Endothelial cell of umbilical vein (primary cell): ENCODE measurements around the gene CLOCK. TPM values are rescaled to one million over a fixed set of nuclear protein-coding genes. Genes with fewer than 3 reads are reported as not detected.

Experiments used
- Bru-seq: library from RNA; stranded (reverse); fragments of 400-500 nt; gene quantifications from one replicate; lab custom pipeline; 2021; lab: Mats Ljungman, UMichigan
- BruChase-seq, 2 experiments: library from RNA; stranded (reverse); fragments of 400-500 nt; gene quantifications; one replicate each; lab custom pipeline; 2021; lab: Mats Ljungman, UMichigan
- BruUV-seq: library from RNA; stranded (reverse); fragments of 400-500 nt; replicated peaks from 2 replicates; lab custom pipeline; 2021; lab: Mats Ljungman, UMichigan
- CTCF ChIA-PET: fragments of 300-600, 350-600 bp; sonication (Branson Sonifier 250); formaldehyde crosslinking; loops from one replicate; lab custom pipeline; 2021; ENCODE audit warnings: antibody characterized with exemption, inconsistent platforms; lab: Charles Lee
- POLR2A ChIA-PET: fragments of 300-600, 350-600 bp; sonication (Branson Sonifier 250); formaldehyde crosslinking; loops from one replicate; lab custom pipeline; 2021; ENCODE audit warnings: antibody characterized with exemption, inconsistent platforms; lab: Charles Lee
- DNase-seq: peaks from one replicate; pipeline ENCODE4 v3.0.0-alpha.2; 2011; ENCODE audit warnings: low read depth, low spot score
- FAIRE-seq: peaks from 2 replicates; lab custom pipeline; 2011; peaks lifted over from hg19 to GRCh38; lab: Jason Lieb, UNC
- H2AFZ ChIP-seq: 2 replicates; pipeline ENCODE4 v1.6.0; 2012; ENCODE audit warnings: low read depth, low read length, control low read depth, inconsistent platforms
- H3K27ac ChIP-seq: 2 replicates; pipeline ENCODE4 v1.5.1; 2011; ENCODE audit warnings: low read depth, mild to moderate bottlenecking, control low read depth, low read length, moderate library complexity; ENCODE audit not compliant: insufficient read depth
- H3K27me3 ChIP-seq, 2 experiments: 2 replicates each; pipeline versions ENCODE4 v1.6.0 to v1.6.1; 2011; ENCODE audit warnings: low read length in 2 of 2, mixed read lengths in 1 of 2; ENCODE audit not compliant: control insufficient read depth in 2 of 2, insufficient read depth in 2 of 2
- H3K36me3 ChIP-seq, 2 experiments: 2 replicates in 1 of 2; 3 replicates in 1 of 2; pipeline ENCODE4 v1.5.1; 2011; ENCODE audit warnings: low read length in 2 of 2, mild to moderate bottlenecking in 1 of 2, moderate library complexity in 1 of 2; ENCODE audit not compliant: control insufficient read depth in 2 of 2, insufficient read depth in 2 of 2; ENCODE audit errors: extremely low read depth in 1 of 2
- H3K4me1 ChIP-seq: 3 replicates; pipeline ENCODE4 v1.5.1; 2011; ENCODE audit warnings: mild to moderate bottlenecking, low read length; ENCODE audit not compliant: control insufficient read depth, insufficient read depth; ENCODE audit errors: extremely low read depth
- H3K4me2 ChIP-seq: 2 replicates; pipeline ENCODE4 v1.6.1; 2011; ENCODE audit warnings: low read length, control low read depth, mixed read lengths; ENCODE audit not compliant: insufficient read depth
- H3K4me3 ChIP-seq, 3 experiments: fragments of 200-600 bp in 1 of 3; sonication (generic), shearing (Covaris generic) in 1 of 3; replicated peaks in 1 of 3; 2 replicates each; pipeline ENCODE4 v1.5.1; 2011 to 2016; ENCODE audit warnings: control low read depth in 3 of 3, low read length in 3 of 3, mild to moderate bottlenecking in 2 of 3, inconsistent platforms in 1 of 3, low read depth in 1 of 3, moderate library complexity in 1 of 3; ENCODE audit not compliant: insufficient read depth in 1 of 3
- H3K79me2 ChIP-seq: 2 replicates; pipeline ENCODE4 v1.6.0; 2012; ENCODE audit warnings: low read length, inconsistent platforms; ENCODE audit not compliant: control insufficient read depth, insufficient read depth
- H3K9ac ChIP-seq: replicated peaks from 2 replicates; pipeline ENCODE3; 2011; ENCODE audit warnings: low read length, control low read depth; ENCODE audit not compliant: insufficient read depth; ENCODE audit errors: extremely low read depth
- H3K9me1 ChIP-seq: replicated peaks from 3 replicates; pipeline ENCODE4 v1.6.0; 2011; ENCODE audit warnings: mild to moderate bottlenecking, low read length; ENCODE audit not compliant: control insufficient read depth, insufficient read depth; ENCODE audit errors: extremely low read depth
- H3K9me3 ChIP-seq: replicated peaks from 2 replicates; pipeline ENCODE4 v1.5.1; 2012; ENCODE audit warnings: low read length, inconsistent platforms; ENCODE audit not compliant: control insufficient read depth, insufficient read depth
- H4K20me1 ChIP-seq: replicated peaks from 2 replicates; pipeline ENCODE3; 2011; ENCODE audit warnings: mild to moderate bottlenecking, low read length; ENCODE audit not compliant: control insufficient read depth, insufficient read depth; ENCODE audit errors: extremely low read depth
- CTCF ChIP-seq, 2 donors: IDR thresholded peaks; 1 replicate in 1 of 2; 2 replicates in 1 of 2; pipeline ENCODE4 v1.5.1; 2011; ENCODE audit warnings: low read length in 2 of 2, mild to moderate bottlenecking in 2 of 2, moderate library complexity in 2 of 2, control low read depth in 1 of 2, inconsistent platforms in 1 of 2, low read depth in 1 of 2; ENCODE audit not compliant: insufficient read depth in 1 of 2; ENCODE audit errors: extremely low read depth in 1 of 2
- JUN ChIP-seq: IDR thresholded peaks from 2 replicates; pipeline ENCODE4 v1.6.1; 2011; ENCODE audit warnings: borderline replicate concordance, low read depth; ENCODE audit not compliant: insufficient read length, insufficient read depth
- MAX ChIP-seq: IDR thresholded peaks from 2 replicates; pipeline ENCODE4 v1.6.1; 2011; ENCODE audit not compliant: insufficient read depth, insufficient read length
- POLR2A ChIP-seq: IDR thresholded peaks from 2 replicates; pipeline ENCODE4 v1.6.1; 2012; ENCODE audit warnings: low read depth, mild to moderate bottlenecking, control low read depth, low read length
- POLR2AphosphoS5 ChIP-seq: IDR thresholded peaks from 2 replicates; pipeline ENCODE4 v1.6.1; 2012; ENCODE audit warnings: low read depth, mild to moderate bottlenecking, control low read depth, low read length, moderate library complexity; ENCODE audit not compliant: insufficient read depth
- dilution Hi-C: fragments of 300-500 bp; cut with MboI; formaldehyde crosslinking; loops from one replicate; pipeline ENCODE4 v1.15.0; 2019; ENCODE audit warnings: low sequenced_read_pairs; ENCODE audit not compliant: extremely low pct_ligation_motif_present
- intact Hi-C: fragments of 100-400 bp; cut with micrococcal nuclease; formaldehyde crosslinking; loops from one replicate; pipeline ENCODE4 v1.10.0; 2022
- long read RNA-seq: library from polyadenylated mRNA; stranded (forward); transcript quantifications from one replicate; pipeline ENCODE4 v2.0.0, GENCODE V29; 2021
- polyA minus RNA-seq, 3 experiments: library from RNA; depleted of rRNA, polyadenylated mRNA; stranded (reverse); fragments of >200 nt; gene quantifications; 1 replicate in 1 of 3; 2 replicates in 2 of 3; pipeline ENCODE4 v1.2.3, GENCODE V29; 2011
- polyA plus RNA-seq, 4 experiments: library from polyadenylated mRNA; depleted of rRNA in 3 of 4; stranded (reverse) in 3 of 4; unstranded in 1 of 4; fragments of >200 nt; gene quantifications; 2 replicates each; pipeline versions ENCODE4 v1.2.1 to v1.2.3, GENCODE V29; 2011 to 2012; ENCODE audit warnings: missing spikeins in 1 of 4
- total RNA-seq: library from RNA; stranded (reverse); gene quantifications from 2 replicates; pipeline ENCODE4 v1.2.3, GENCODE V29; 2021

The CLOCK gene
- total RNA-seq, result 22.2 and 23.8 TPM in 2 replicates
- 7.4 and 7.5 TPM in 2 replicates for polyA plus RNA-seq
- polyA plus RNA-seq (2011; cell fraction: cytosol; rRNA removed), result 5.6 and 5.8 TPM in 2 replicates
- polyA plus RNA-seq (2011; cell fraction: nucleus; rRNA removed), result 17.3 and 19.7 TPM in 2 replicates
- 9.6 and 12.0 TPM in 2 replicates for polyA plus RNA-seq (2012)
- 36.9 and 42.6 TPM in 2 replicates for polyA minus RNA-seq
- polyA minus RNA-seq (2011; cell fraction: cytosol; rRNA and poly(A)+ RNA removed), result 10.7 TPM
- polyA minus RNA-seq (2011; cell fraction: nucleus; rRNA and poly(A)+ RNA removed), result 43.0 and 57.9 TPM in 2 replicates
- Bru-seq, nascent RNA, result percentile 83 among the genes with signal in this experiment
- BruChase-seq, experiment 1, labeled RNA remaining after a 6-hour chase, result percentile 80 among the genes with signal in this experiment
- BruChase-seq, experiment 2, labeled RNA remaining after a 2-hour chase, result percentile 86 among the genes with signal in this experiment
- long read RNA-seq, partial matches to known transcripts, result 6 of 22 reads
- long read RNA-seq, other reads (novel, unspliced or antisense), result 14 of 22 reads

GRCh38 chr4:55546756-55547465 lies at the start of gene CLOCK:
Gene CLOCK, minus strand, starts transcription at chr4:55546909. Its CDS starts 64,124 bp downstream, at chr4:55482785.
- Histone ChIP-seq H3K36me3 (no peaks in the 10 kb centered on the region), H3K27me3 (peaks cover 0 to 2% of the 10 kb centered on the region in 2 experiments), H3K4me1 (peaks cover 11% of the 10 kb centered on the region), H2AFZ (peak within 1 kb of the TSS; percentile 99), H3K9me1 (no peaks in the 10 kb centered on the region), H3K9ac (peak within 1 kb of the TSS; percentile 79), H4K20me1 (no peaks in the 10 kb centered on the region), H3K27ac (peak within 1 kb of the TSS; percentile 67), H3K4me2 (peak within 1 kb of the TSS; percentile 87), H3K4me3 (peak within 1 kb of the TSS; percentile 86 to 92 (median 88)), H3K9me3 (no peaks in the 10 kb centered on the region), H3K79me2 (peaks cover 26% of the 10 kb centered on the region)
- ChIA-PET POLR2A (interaction anchor here (0.6 to 0.8 kb wide), 3 partner anchors 188 to 468 kb away, joined by 3 read pairs; no protein-coding TSS in a partner anchor), CTCF (interaction anchor here (0.6 to 2.4 kb wide), 17 partner anchors 8 to 576 kb away, joined by 3 to 13 read pairs (median 5); partner anchors contain the start of gene SRD5A3)
- intact Hi-C loops, result loop anchor here (1.0 to 5.0 kb wide), 8 partner anchors 152 to 890 kb away; partner anchors contain the start of genes EXOC1, KIT, SRD5A3 and TMEM165
- TF ChIP-seq POLR2AphosphoS5, result peak; percentile 57
- no peak for TF ChIP-seq JUN
- TF ChIP-seq POLR2A, result peak; percentile 44
- peak; percentile 41 to 66 for TF ChIP-seq CTCF (IDR thresholded peaks at IDR 0.05; ENCODE audit: extremely low read depth in 1 of 2, insufficient read depth in 1 of 2, low read depth in 1 of 2, low read length in 2 of 2)
- no peak for TF ChIP-seq MAX
- peak; percentile 86 for FAIRE-seq
- dilution Hi-C loops, result no loop called here
- DNase-seq, result peak; percentile 89
- TSS peak; percentile 41 for BruUV-seq
